PFSK-1 (cell line): ENCODE data around the gene SYT6.

Source experiments
- FOXP2 ChIP-seq: optimal IDR thresholded peaks from 2 replicates; pipeline ENCODE3; 2011; ENCODE audit warnings: borderline replicate concordance, control low read depth, inconsistent platforms; ENCODE audit not compliant: insufficient read depth; ENCODE audit errors: extremely low read length, extremely low read depth
- POLR2AphosphoS5 ChIP-seq: IDR thresholded peaks from 2 replicates; pipeline ENCODE4 v1.6.1; 2012; ENCODE audit warnings: low read depth, mild to moderate bottlenecking, control low read depth, low read length, moderate library complexity
- SIN3A ChIP-seq: IDR thresholded peaks from 2 replicates; pipeline ENCODE4 v1.6.1; 2012; ENCODE audit warnings: mild to moderate bottlenecking, low read length, moderate library complexity, borderline replicate concordance; ENCODE audit not compliant: insufficient read depth
- TAF1 ChIP-seq: IDR thresholded peaks from 2 replicates; pipeline ENCODE4 v1.6.1; 2012; ENCODE audit warnings: low read length, control low read depth, borderline replicate concordance; ENCODE audit not compliant: insufficient read depth
- TF ChIP-seq, protein P1 (sequence below), 2 experiments: IDR thresholded peaks; 2 replicates each; pipeline versions ENCODE4 v1.6.1 to v1.8.0; 2011 to 2012; ENCODE audit warnings: low read depth in 2 of 2, low read length in 2 of 2, control low read depth in 1 of 2, inconsistent platforms in 1 of 2, mild to moderate bottlenecking in 1 of 2, moderate library complexity in 1 of 2; ENCODE audit not compliant: insufficient read depth in 1 of 2

The SYT6 gene

GRCh38 chr1:114167226-114167625, 13.6 kb upstream of the SYT6 start:
- TF ChIP-seq POLR2AphosphoS5 (no peak), TAF1 (no peak)
- TF ChIP-seq, protein P1, sequence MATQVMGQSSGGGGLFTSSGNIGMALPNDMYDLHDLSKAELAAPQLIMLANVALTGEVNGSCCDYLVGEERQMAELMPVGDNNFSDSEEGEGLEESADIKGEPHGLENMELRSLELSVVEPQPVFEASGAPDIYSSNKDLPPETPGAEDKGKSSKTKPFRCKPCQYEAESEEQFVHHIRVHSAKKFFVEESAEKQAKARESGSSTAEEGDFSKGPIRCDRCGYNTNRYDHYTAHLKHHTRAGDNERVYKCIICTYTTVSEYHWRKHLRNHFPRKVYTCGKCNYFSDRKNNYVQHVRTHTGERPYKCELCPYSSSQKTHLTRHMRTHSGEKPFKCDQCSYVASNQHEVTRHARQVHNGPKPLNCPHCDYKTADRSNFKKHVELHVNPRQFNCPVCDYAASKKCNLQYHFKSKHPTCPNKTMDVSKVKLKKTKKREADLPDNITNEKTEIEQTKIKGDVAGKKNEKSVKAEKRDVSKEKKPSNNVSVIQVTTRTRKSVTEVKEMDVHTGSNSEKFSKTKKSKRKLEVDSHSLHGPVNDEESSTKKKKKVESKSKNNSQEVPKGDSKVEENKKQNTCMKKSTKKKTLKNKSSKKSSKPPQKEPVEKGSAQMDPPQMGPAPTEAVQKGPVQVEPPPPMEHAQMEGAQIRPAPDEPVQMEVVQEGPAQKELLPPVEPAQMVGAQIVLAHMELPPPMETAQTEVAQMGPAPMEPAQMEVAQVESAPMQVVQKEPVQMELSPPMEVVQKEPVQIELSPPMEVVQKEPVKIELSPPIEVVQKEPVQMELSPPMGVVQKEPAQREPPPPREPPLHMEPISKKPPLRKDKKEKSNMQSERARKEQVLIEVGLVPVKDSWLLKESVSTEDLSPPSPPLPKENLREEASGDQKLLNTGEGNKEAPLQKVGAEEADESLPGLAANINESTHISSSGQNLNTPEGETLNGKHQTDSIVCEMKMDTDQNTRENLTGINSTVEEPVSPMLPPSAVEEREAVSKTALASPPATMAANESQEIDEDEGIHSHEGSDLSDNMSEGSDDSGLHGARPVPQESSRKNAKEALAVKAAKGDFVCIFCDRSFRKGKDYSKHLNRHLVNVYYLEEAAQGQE (IDR thresholded peaks at IDR 0.05; ENCODE audit: insufficient read depth in 1 of 2, low read depth in 2 of 2, low read length in 2 of 2) = no peak

- TF ChIP-seq TAF1 (no peak), POLR2AphosphoS5 (no peak)
- TF ChIP-seq, protein P1 (IDR thresholded peaks at IDR 0.05; ENCODE audit: insufficient read depth in 1 of 2, low read depth in 2 of 2, low read length in 2 of 2) = no peak
These were observed 11.3 kb upstream of the SYT6 start for GRCh38 chr1:114164840-114165543.

DNA sequence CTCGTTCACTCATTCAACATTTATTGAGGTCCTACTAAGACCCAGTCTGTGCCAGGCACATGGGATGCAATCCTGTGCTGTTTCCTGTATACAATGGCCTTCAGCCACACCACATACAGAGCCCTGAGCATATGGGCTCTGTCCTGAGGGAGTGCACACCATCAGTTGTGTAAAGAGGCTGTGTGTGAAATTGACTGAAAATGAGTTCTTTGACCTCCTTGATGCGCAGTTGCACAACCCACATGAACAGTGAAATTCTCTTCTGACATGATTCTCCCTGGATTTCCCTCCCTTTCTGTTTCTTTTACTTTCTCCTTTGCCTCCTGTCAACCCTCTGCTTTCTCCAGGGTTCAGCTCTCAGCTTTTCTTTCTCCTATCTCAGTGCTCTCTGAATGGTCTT, 6.3 kb upstream of the SYT6 start:
- TF ChIP-seq TAF1 (no peak), SIN3A (no peak), POLR2AphosphoS5 (no peak), FOXP2 (no peak)
- TF ChIP-seq, protein P1 (IDR thresholded peaks at IDR 0.05; ENCODE audit: insufficient read depth in 1 of 2, low read depth in 2 of 2, low read length in 2 of 2) = no peak

GRCh38 chr1:114157275-114157660, 3.6 kb upstream of the SYT6 start:
- TF ChIP-seq, protein P1 (IDR thresholded peaks at IDR 0.05; ENCODE audit: insufficient read depth in 1 of 2, low read depth in 2 of 2, low read length in 2 of 2) = no peak
- TF ChIP-seq POLR2AphosphoS5 = no peak
- no peak for TF ChIP-seq SIN3A
- TF ChIP-seq FOXP2 = no peak
